SK-N-MC (cell line): ENCODE measurements around the gene EVA1B.

ENCODE experiments used
- FOXP2 ChIP-seq: optimal IDR thresholded peaks from 2 replicates; pipeline ENCODE3; 2011; ENCODE audit warnings: mild to moderate bottlenecking, moderate library complexity; ENCODE audit not compliant: insufficient read depth; ENCODE audit errors: extremely low read length, control extremely low read depth
- POLR2AphosphoS5 ChIP-seq: IDR thresholded peaks from 2 replicates; pipeline ENCODE4 v1.6.1; 2012; ENCODE audit warnings: mild to moderate bottlenecking, low read depth, low read length, borderline replicate concordance

- TF ChIP-seq FOXP2 (no peak), POLR2AphosphoS5 (no peak)
Measured at GRCh38 chr1:36304521-36304920, 18.9 kb downstream of the EVA1B start.
